GM23248 (cell line): ENCODE results near the gene PDE8A. TPM values are rescaled to one million over a fixed set of nuclear protein-coding genes. Genes with fewer than 3 reads are reported as not detected.
"Not testable (repeated sequence)": the region's sequence is repeated elsewhere in the genome, so short reads cannot be mapped to it uniquely, and the experiment has no call there.

Source experiments
- DNase-seq: peaks from one replicate; pipeline ENCODE4 v3.0.0-alpha.2; 2015
- H2AFZ ChIP-seq: fragments of 200-600 bp; sonication (generic); 2 replicates; pipeline ENCODE4 v1.6.1; 2016; ENCODE audit warnings: antibody characterized with exemption
- H3F3A ChIP-seq: fragments of 200-600 bp; sonication (generic); 2 replicates; pipeline ENCODE4 v1.6.1; 2016; ENCODE audit warnings: mild to moderate bottlenecking, antibody characterized with exemption, mixed run types; ENCODE audit not compliant: insufficient read depth
- H3K27ac ChIP-seq: fragments of 200-600 bp; sonication (generic); 2 replicates; pipeline ENCODE4 v1.5.1; 2016; ENCODE audit warnings: mild to moderate bottlenecking
- H3K27me3 ChIP-seq: fragments of 200-600 bp; sonication (generic); replicated peaks from 2 replicates; pipeline ENCODE4 v1.6.1; 2016; ENCODE audit warnings: mild to moderate bottlenecking; ENCODE audit not compliant: insufficient read depth
- H3K36me3 ChIP-seq: fragments of 200-600 bp; sonication (generic); 2 replicates; pipeline ENCODE4 v1.6.1; 2016; ENCODE audit warnings: low read depth, mild to moderate bottlenecking
- H3K4me1 ChIP-seq: fragments of 200-600 bp; sonication (generic); 2 replicates; pipeline ENCODE4 v1.6.1; 2016; ENCODE audit warnings: mild to moderate bottlenecking; ENCODE audit not compliant: insufficient read depth
- H3K4me2 ChIP-seq: fragments of 200-600 bp; sonication (generic); one replicate; pipeline ENCODE4 v1.6.1; 2016; ENCODE audit warnings: mild to moderate bottlenecking; ENCODE audit not compliant: unreplicated experiment
- H3K4me3 ChIP-seq: fragments of 200-600 bp; sonication (generic); 2 replicates; pipeline ENCODE4 v1.5.1; 2016; ENCODE audit warnings: mild to moderate bottlenecking
- H3K79me2 ChIP-seq: fragments of 200-600 bp; sonication (generic); 2 replicates; pipeline ENCODE4 v1.6.1; 2016; ENCODE audit warnings: mild to moderate bottlenecking; ENCODE audit not compliant: insufficient read depth
- H3K9ac ChIP-seq: fragments of 200-600 bp; sonication (generic); 2 replicates; pipeline ENCODE4 v1.6.1; 2016; ENCODE audit warnings: mild to moderate bottlenecking
- H3K9me2 ChIP-seq: fragments of 200-600 bp; sonication (generic); 2 replicates; pipeline ENCODE4 v1.6.1; 2016; ENCODE audit warnings: mixed run types, mild to moderate bottlenecking, moderate library complexity; ENCODE audit not compliant: insufficient read depth
- H3K9me3 ChIP-seq: fragments of 200-600 bp; sonication (generic); one replicate; pipeline ENCODE4 v1.6.1; 2017; ENCODE audit warnings: low read depth
- H4K20me1 ChIP-seq: fragments of 200-600 bp; sonication (generic); 2 replicates; pipeline ENCODE4 v1.6.0; 2016; ENCODE audit not compliant: insufficient read depth
- EZH2 ChIP-seq: fragments of 200-600 bp; sonication (generic); IDR thresholded peaks from 2 replicates; pipeline ENCODE4 v1.6.1; 2018; ENCODE audit warnings: antibody characterized with exemption, mild to moderate bottlenecking; ENCODE audit not compliant: insufficient read depth, poor library complexity, severe bottlenecking
- EZH2phosphoT487 ChIP-seq: fragments of 200-600 bp; sonication (generic); IDR thresholded peaks from 2 replicates; pipeline ENCODE4 v1.6.1; 2018; ENCODE audit warnings: antibody characterized with exemption, moderate library complexity, mild to moderate bottlenecking, low read depth; ENCODE audit not compliant: insufficient read depth
- WGBS, 2 experiments: methylation state at CpG; one replicate each; pipeline ENCODE4 v1.1.6; 2015 to 2017; ENCODE audit warnings: low lambda C conversion rate in 2 of 2, low coverage in 1 of 2; ENCODE audit errors: missing lambda C conversion rate in 2 of 2; 5-methylcytosine and 5-hydroxymethylcytosine counted together
- in situ Hi-C: fragments of 300-500 bp; cut with MboI; formaldehyde crosslinking; loops from 2 replicates; pipeline ENCODE4 v1.15.0; 2020
- polyA plus RNA-seq: library from polyadenylated mRNA; unstranded; fragments of >200 nt; fragmentation: Nextera tagmentation; extraction: Ambion mirVana; gene quantifications from 2 replicates; pipeline ENCODE4 v1.2.1, GENCODE V29; 2016
- total RNA-seq: library from RNA; depleted of rRNA; stranded (reverse); fragments of >200 nt; shearing (Covaris generic); gene quantifications from 2 replicates; pipeline ENCODE4 v1.2.3, GENCODE V29; 2014

Gene PDE8A
- total and polyA plus RNA-seq, 2 experiments from 2014 or later: 13.9 to 22.7 TPM

GRCh38 chr15:84983711-84984110 is 2.1 kb downstream of the PDE8A start:
- in situ Hi-C loops: no loop called here
- H3K27ac ChIP-seq: no peak overlapping the region
- peak overlapping the region; percentile 93 for H3K9ac ChIP-seq
- H2AFZ ChIP-seq: no peak overlapping the region; the same call in 1 of the 2 replicates
- peak; percentile 14 for DNase-seq
- peaks cover 10% of the 10 kb centered on the region for H3K4me1 ChIP-seq
- peak overlapping the region; percentile 96 for H3K4me3 ChIP-seq
- H3F3A ChIP-seq: 0 out of 2 replicates have a peak, but pooled peaks cover 18% of the 10 kb centered on the region
- no peaks in the 10 kb centered on the region for H3K9me2 ChIP-seq
- H3K36me3 ChIP-seq: no peaks in the 10 kb centered on the region
- peak overlapping the region; percentile 83 for H3K4me2 ChIP-seq
- H3K79me2 ChIP-seq: peaks cover 65% of the 10 kb centered on the region
- H4K20me1 ChIP-seq: no peaks in the 10 kb centered on the region
- TF ChIP-seq EZH2 (no peak), EZH2phosphoT487 (no peak)
- no peaks in the 10 kb centered on the region for H3K27me3 ChIP-seq
- H3K9me3 ChIP-seq: no peaks in the 10 kb centered on the region
- 70 to 81% methylated on average over 2 of the region's 2 CpGs for WGBS, 2 experiments

- Histone ChIP-seq H4K20me1 (no peaks in the 10 kb centered on the region), H3K4me2 (no peak overlapping the region), H3K4me3 (no peak overlapping the region), H3K79me2 (peaks cover 80% of the 10 kb centered on the region), H3K27me3 (no peaks in the 10 kb centered on the region), H3K36me3 (no peaks in the 10 kb centered on the region), H3F3A (0 out of 2 replicates have a peak, but pooled peaks cover 15% of the 10 kb centered on the region), H3K9me2 (no peaks in the 10 kb centered on the region), H3K9me3 (no peaks in the 10 kb centered on the region), H3K4me1 (peaks cover 13% of the 10 kb centered on the region), H3K27ac (no peak overlapping the region), H2AFZ (no peak overlapping the region), H3K9ac (no peak overlapping the region)
- in situ Hi-C loops: no loop called here
- DNase-seq: no peak
- TF ChIP-seq EZH2: no peak
- no peak for TF ChIP-seq EZH2phosphoT487
- WGBS, 2 experiments: 92 to 95% methylated on average over 2 of the region's 2 CpGs
These were observed 3.5 kb downstream of the PDE8A start for GRCh38 chr15:84985158-84985557.

DNA sequence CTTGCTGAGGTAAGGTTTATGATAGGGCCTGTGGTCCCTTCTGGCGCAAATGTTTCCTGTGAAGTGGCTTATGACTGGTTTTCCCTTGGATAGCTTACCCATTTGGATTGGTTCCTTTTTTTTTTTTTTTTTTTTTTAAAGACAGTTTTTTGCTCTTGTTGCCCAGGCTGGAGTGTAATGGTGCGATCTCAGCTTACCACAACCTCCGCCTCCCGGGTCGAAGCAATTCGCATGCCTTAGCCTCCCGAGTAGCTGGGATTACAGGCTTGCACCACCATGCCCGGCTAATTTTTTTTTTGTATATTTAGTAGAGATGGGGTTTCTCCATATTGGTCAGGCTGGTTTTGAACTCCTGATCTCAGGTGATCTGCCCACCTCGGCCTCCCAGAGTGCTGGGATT is 5.7 kb downstream of the PDE8A start:
- H3K9me2 ChIP-seq, H3K27me3 ChIP-seq, in situ Hi-C loops, H3K4me3 ChIP-seq, H3K9ac ChIP-seq, H3K9me3 ChIP-seq, H3K36me3 ChIP-seq, H4K20me1 ChIP-seq, H2AFZ ChIP-seq, H3K27ac ChIP-seq, H3K4me2 ChIP-seq, DNase-seq: not testable (repeated sequence)
- 97 to 98% methylated on average over 8 to 9 of the region's 9 CpGs for WGBS, 2 experiments
- H3F3A ChIP-seq: peaks cover 26% of the 10 kb centered on the region; the same call in 1 of the 2 replicates
- H3K4me1 ChIP-seq: peaks cover 28% of the 10 kb centered on the region
- H3K79me2 ChIP-seq: peaks cover 100% of the 10 kb centered on the region

DNA sequence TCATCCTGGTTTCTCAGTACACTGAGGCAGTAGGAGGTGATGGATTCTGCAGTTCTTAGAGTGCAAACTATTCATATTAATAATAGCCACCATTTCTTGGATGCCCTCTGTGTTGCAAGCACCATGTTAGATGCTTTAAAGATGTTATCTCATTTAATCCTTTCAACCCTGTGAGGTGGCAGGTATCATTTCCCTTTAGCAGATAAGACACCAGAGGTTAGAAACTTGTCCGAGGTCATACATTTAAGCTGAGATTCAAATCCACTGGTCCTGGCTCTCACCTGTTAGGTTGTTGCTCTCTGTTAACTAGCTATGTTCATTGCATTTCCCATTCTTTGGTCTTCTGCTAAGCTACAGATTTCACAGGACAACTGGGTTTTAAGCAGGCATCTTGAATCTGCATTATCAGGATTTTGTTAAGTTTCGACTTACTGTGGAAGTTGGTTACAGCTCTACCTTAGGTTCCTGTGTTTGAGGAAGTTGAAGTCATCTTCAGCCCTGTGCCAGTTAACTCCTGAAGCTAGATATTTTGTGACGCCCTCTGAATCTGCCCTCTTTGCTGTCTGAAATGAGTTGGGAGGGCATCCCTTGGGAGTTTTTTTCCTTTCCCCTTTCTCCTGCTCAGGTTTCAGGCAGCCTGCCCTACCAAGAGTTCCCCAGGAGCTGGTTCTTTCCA is 6.4 kb downstream of the PDE8A start:
- Histone ChIP-seq H3K9me3 (no peaks in the 10 kb centered on the region), H3K4me3 (no peak overlapping the region), H3K4me1 (peaks cover 35% of the 10 kb centered on the region), H3K79me2 (peaks cover 99% of the 10 kb centered on the region), H3K36me3 (no peaks in the 10 kb centered on the region), H4K20me1 (peaks cover 4% of the 10 kb centered on the region), H3K27me3 (no peaks in the 10 kb centered on the region), H3K9ac (no peak overlapping the region), H3F3A (peaks cover 26% of the 10 kb centered on the region; the same call in 1 of the 2 replicates), H3K9me2 (no peaks in the 10 kb centered on the region), H2AFZ (no peak overlapping the region), H3K27ac (no peak overlapping the region), H3K4me2 (no peak overlapping the region)
- in situ Hi-C loops: no loop called here
- no peak for TF ChIP-seq EZH2
- TF ChIP-seq EZH2phosphoT487: no peak
- no peak for DNase-seq
- WGBS, 2 experiments: 94 to 96% methylated on average over 3 of the region's 3 CpGs
